A204.1 (cell line): ENCODE results near the gene ARL4D.
"Not testable (repeated sequence)": the region's sequence is repeated elsewhere in the genome, so short reads cannot be mapped to it uniquely, and the experiment has no call there.

Source experiments
- FAIRE-seq: peaks from 2 replicates; lab custom pipeline; 2012; peaks lifted over from hg19 to GRCh38; lab: Jason Lieb, UNC

The ARL4D gene

GRCh38 chr17:43395165-43395564, 3.6 kb upstream of the ARL4D start:
- FAIRE-seq = no peak

- no peak for FAIRE-seq
These were observed 2.2 kb upstream of the ARL4D start for GRCh38 chr17:43396491-43397060.

GRCh38 chr17:43399839-43400328, 1.1 kb downstream of the ARL4D start:
- no peak for FAIRE-seq

GRCh38 chr17:43400943-43401717, 2.3 kb downstream of the ARL4D start:
- FAIRE-seq = no peak

DNA sequence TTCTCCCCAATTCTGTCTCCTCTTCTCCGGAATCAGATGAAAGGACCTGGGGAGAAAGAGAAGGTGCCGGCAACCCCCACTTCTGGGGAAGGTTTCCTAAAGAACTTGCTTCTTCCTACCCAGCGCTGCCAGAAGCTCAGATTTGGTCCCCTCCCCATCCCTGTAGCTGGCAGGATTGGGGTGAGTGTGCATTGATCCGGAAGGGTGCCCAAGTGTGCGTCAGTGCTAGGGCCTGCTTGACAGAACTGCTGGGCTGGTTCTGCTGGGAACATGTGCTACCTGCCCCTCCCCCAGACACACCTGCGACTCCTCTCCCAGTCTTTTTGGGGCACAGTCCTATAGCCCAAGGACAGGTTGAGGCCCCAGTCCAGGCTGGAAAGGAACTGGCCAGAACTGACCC, 3.3 kb downstream of the ARL4D start:
- no peak for FAIRE-seq

DNA sequence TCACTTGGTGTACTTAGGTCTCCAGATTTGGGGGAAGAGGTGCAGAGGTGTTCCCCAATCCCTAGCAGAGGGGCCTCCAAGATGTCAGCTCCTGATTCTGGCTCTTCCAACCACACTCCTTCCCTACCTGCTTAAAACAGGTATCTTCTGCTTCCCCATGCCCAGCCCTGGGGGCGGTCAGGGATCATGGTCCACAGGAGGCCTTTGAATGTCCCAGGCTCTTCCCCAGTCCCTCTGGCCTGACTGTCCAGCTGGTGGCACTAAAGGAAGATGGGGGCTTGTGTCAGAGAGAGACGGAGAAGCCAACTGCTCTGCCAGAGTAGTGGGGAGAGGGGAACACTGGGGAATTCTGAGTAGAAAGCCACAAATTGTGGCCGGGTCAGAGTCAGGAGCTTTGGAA, 3.8 kb downstream of the ARL4D start:
- no peak for FAIRE-seq

- no peak for FAIRE-seq
These were observed 5.1 kb downstream of the ARL4D start for GRCh38 chr17:43403846-43404245.

- FAIRE-seq = no peak
These were observed 7.1 kb downstream of the ARL4D start for GRCh38 chr17:43405861-43406260.

- FAIRE-seq = no peak
These were observed 8.2 kb downstream of the ARL4D start for GRCh38 chr17:43406676-43407645.

- FAIRE-seq = no peak
These were observed 10.3 kb downstream of the ARL4D start for GRCh38 chr17:43409131-43409530.

DNA sequence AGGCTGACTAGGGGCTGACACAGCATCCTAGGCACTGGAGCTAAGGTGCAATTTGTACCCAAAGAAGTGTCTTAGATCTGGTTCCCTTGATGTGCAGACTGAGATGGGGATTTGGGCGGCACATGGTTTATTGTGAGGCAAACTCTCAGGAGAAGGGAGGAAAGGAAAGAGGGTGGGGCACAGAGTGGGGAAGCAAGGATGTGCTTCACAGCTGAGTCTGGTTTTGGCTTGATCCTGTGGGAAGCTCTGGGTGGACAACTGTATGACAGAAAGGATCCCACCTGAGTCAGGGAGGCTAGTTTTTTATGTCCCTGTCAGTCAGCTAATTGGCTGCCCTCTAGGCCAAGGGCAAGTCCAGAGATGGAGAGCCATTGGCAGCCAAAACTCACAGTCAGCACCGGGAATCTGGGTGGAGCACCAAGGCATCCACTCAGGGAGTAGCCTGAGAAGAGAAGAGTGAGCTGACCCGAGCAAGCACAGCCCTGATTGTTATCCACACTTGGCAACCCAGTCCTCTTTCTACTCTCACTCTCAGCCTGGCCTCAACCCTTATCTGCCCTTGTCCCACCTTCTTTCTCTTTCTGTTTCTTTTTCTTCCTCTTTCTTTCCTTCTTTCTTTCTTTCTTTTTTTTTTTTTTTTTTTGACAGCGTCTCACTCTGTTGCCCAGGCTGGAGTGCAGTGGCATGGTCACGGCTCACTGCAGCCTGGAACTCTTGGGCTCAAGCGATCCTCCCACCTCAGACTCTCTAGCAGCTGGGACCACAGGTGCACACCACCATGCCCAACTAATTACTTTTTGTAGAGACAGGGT, 12.0 kb downstream of the ARL4D start:
- FAIRE-seq = no peak

- FAIRE-seq = no peak
These were observed 12.5 kb downstream of the ARL4D start for GRCh38 chr17:43411369-43411677.

- FAIRE-seq = no peak
These were observed 13.0 kb downstream of the ARL4D start for GRCh38 chr17:43411749-43412148.

DNA sequence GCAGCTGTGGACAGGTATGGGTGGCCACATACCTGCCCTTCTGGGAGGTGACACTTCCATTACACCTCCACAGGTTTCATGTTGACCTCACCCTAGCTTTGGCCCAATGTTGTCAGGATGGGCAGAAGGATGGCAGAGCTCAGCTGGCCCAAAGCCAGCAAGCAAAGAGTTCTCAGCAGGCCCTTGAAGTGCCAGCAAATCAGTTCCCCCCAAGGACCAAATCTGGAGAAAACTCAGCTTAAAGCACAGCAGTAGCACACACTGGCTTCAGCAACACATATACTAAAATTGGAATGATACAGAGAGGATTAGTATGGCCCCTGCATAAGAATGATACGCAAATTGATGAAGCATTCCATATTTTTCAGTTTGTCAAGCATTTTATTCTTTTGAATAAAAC, 13.4 kb downstream of the ARL4D start:
- no peak for FAIRE-seq

- FAIRE-seq = no peak
These were observed 18.5 kb downstream of the ARL4D start for GRCh38 chr17:43416998-43417890.

- FAIRE-seq = no peak
These were observed 19.9 kb downstream of the ARL4D start for GRCh38 chr17:43418441-43419374.

DNA sequence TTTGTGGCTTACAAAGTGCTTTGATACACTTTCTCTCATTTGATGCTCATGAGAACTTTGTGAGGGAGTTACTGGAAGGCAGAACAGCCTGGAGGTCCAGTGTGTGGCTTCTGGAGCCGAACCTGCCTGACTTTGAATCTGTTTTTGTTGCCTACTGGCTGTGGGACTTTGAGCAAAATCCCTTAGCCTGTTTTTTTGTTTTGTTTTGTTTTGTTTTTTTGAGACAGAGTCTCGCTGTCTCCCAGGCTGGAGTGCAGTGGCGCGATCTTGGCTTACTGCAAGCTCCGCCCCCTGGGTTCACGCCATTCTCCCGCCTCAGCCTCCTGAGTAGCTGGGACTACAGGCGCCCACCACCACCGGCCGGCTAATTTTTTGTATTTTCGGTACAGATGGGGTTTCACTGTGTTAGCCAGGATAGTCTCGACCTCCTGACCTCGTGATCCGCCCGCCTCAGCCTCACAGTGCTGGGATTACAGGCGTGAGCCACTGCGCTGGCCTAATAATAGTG, 20.6 kb downstream of the ARL4D start:
- FAIRE-seq = not testable (repeated sequence)

DNA sequence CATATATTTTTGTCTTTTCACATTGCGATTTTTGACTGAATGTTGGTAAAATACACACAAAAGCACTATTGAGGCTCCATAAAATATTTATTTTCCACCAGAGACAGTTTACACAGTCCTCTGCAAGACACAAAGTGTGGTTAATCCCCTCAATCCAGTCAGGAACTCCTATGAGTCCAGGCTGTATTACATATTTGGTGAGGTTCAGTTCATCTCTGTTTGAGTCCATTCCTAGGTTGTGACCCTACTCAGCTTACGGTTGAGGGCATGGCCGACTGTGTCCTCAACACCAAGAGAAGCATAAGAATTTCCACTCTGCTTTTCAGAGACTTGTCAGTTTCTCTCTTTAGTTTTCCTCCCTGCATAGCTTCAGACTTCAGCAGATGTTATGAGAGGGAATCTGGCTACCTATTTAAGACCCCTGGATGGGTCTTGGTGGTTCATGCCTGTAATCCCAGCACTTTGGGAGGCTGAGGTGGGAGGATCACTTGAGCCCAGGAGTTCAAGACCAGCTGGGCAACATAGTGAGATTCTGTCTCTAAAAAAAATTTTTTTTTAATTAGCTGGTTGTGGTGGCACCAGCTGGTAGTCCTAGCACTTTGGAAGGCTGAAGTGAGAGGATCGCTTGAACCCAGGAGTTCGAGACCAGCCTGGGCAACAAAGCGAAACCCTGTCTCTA, 25.1 kb downstream of the ARL4D start:
- FAIRE-seq = no peak
